T-helper 1 cell treated with Interleukin-12 subunit alpha and Interleukin-12 subunit beta and Interleukin-4 antibody, amounts not matched to agents 30 ng/mL and 1 ng/mL, for 36 hours (primary cell): ENCODE measurements around the gene DCANP1. TPM values are rescaled to one million over a fixed set of nuclear protein-coding genes. Genes with fewer than 3 reads are reported as not detected.

Source experiments
- intact Hi-C: fragments of 100-400 bp; cut with micrococcal nuclease; formaldehyde crosslinking; loops from one replicate; pipeline ENCODE4 v1.15.1; 2024
- total RNA-seq: library from RNA; stranded (reverse); gene quantifications from 2 replicates; pipeline ENCODE4 v1.2.3, GENCODE V29; 2022

DCANP1 gene
- total RNA-seq, 1 donor from 2014 or later = not detected

DNA sequence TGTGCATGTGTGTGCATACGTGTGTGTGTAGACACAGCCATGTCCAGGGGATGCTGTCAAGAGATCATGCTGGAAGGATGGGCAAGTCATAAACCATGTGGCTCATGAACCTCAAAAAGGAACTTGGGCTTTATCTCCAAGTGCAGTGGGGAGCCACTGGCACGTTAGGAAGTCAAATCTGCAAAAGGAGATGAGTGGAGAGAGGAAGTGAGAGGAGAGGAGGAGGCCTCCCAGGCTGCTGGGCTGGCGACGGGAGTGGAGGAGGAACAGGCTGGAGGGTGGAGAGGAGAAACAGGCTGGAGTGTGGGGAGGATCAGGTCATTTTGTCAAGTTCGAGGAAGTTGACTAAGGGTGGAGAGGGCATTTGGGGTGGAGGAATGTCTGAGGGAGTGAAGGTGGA is 34.2 kb upstream of the DCANP1 start:
- intact Hi-C loops = no loop called here

DNA sequence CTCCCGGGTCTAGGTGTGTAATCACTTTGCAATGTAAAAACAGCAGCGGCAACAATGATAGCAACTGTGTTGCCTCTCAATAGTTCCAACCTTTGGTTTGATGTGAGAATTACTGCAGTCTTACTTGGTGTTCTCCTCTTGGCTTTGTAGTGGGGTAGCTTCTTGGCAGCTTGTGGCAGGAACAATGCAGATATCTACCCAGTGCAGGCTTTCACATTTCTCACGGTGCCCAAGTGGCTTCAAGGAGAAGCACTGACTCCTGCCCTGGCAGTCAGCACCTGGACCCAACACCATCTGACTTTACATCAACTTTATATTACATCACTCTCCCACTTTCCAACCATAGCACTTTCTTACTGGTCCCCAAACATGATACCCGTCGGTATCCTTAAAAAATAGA is 33.4 kb upstream of the DCANP1 start:
- intact Hi-C loops = no loop called here

DNA sequence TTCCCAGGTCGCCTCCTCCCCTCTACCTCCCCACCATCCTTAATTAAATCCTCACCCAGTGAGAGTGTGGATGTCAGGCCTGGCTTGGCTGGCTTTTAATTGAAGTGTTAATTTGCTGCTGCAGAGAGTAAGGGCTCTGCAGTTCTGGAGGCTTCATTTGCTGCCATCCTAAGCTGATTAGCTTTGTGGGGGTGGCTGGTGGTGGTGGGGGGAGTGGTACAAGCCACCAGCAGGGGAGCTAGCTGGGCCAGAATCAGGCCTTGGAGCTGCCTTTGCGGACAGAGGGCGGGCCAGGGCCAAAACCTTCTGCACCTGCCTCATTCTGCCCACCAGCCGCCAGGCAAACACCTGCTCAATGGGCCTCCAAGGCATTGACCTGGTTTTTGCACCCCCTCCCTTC is 31.8 kb upstream of the DCANP1 start:
- intact Hi-C loops = no loop called here

DNA sequence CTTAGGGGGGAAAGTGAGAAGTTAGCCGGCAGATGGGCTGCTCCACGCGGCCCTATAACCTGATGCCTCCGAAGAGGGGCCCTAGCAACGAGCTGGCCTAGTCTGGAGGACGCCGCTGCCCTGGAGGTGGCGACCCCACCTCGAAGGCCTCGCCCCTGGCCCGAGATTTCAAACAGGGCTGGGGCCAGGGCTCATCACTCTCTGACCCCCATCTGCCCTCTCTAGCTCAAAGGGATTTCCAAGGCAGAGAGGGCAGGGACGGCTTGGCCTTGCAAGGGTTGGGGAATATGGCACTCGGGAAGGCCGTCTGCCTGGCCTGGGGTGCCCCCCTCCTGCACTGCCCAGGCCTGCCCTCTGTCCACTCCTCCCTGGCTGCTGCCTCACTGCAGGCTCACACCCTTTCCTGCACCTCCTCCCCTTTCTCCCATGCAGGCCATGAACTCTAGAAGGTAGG is 30.5 kb upstream of the DCANP1 start:
- intact Hi-C loops = no loop called here

- intact Hi-C loops = no loop called here
These were observed 29.8 kb upstream of the DCANP1 start for GRCh38 chr5:135476615-135477581.

GRCh38 chr5:135473956-135474670 is 27.0 kb upstream of the DCANP1 start:
- intact Hi-C loops = no loop called here

- intact Hi-C loops = no loop called here
These were observed 25.0 kb upstream of the DCANP1 start for GRCh38 chr5:135472141-135472540.

DNA sequence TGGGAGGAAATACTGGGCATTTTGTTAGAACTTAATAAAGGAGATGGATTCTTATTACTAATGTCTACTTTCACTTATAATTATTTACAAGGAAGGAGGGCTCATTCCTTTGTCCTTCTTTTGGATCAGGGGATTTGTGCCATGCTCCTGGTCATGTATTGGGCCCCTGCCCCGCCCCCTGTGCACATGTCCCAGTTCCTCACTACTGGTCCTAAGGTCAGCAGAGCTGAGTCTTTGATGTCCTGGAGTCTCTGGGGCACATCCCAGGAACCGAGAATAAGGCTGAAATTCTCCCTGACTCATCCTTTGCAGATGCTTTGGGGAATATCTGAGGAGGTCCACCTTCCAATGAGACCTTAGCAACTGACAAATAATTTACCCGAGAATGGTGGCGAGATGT is 24.6 kb upstream of the DCANP1 start:
- intact Hi-C loops = no loop called here

- intact Hi-C loops = no loop called here
These were observed 22.8 kb upstream of the DCANP1 start for GRCh38 chr5:135469911-135470310.

GRCh38 chr5:135468541-135468940 is 21.4 kb upstream of the DCANP1 start:
- intact Hi-C loops = no loop called here

DNA sequence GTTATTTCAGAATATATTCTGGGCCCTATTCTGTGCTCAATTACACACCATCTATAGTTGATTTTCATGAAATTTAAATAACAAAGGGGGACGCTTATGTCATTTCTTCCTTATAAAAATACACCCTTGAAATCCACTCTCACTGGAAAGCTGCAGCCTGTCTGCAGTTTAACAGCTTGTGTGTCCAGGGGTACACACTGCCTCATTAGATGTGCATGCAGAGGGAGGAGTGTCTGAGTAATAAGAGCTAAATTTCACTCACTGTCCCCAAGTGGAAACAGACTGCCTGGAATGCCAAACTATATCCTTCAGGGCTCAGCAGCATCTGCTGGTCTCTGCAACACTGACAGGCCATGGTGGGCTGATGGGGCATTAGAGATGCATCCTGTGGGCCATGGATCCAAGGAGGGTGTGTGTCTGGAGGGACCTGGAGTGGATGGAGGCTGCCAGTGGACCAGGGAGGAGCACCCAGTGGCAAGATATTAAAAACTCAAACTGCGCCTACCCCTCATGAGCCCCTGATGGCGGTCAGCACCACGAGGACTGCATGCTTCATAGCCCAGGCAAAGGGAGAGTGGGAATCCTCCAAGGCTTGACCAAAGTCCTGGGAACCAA is 20.8 kb upstream of the DCANP1 start:
- intact Hi-C loops = no loop called here

DNA sequence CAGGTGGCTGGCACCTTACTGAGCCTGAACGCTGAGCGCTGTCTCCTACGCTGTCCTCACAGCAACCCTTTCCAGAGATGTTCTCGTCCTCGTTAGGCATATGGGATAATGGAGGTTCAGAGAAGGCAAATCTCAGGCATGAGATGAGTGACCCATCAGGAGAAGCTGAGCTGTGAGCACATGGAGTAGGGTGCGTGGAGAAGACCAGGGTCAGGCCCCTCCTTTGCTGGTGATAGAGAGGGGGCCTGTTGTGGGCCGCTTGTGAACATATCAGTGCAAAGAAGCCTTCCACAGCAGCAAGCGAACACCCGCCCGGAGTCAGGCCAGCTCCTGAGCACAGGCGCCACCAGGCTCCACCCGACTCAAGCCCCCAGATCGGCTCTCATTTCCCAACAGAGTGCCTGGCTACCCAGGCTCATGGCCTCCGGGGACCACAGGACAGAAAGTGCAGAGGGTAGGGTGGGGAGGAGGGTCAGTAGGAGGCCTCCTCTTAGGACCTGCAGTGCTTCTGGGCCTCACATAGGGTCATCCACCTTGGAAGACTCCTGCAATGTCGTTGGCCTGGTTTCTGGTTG is 20.0 kb upstream of the DCANP1 start:
- intact Hi-C loops = no loop called here

DNA sequence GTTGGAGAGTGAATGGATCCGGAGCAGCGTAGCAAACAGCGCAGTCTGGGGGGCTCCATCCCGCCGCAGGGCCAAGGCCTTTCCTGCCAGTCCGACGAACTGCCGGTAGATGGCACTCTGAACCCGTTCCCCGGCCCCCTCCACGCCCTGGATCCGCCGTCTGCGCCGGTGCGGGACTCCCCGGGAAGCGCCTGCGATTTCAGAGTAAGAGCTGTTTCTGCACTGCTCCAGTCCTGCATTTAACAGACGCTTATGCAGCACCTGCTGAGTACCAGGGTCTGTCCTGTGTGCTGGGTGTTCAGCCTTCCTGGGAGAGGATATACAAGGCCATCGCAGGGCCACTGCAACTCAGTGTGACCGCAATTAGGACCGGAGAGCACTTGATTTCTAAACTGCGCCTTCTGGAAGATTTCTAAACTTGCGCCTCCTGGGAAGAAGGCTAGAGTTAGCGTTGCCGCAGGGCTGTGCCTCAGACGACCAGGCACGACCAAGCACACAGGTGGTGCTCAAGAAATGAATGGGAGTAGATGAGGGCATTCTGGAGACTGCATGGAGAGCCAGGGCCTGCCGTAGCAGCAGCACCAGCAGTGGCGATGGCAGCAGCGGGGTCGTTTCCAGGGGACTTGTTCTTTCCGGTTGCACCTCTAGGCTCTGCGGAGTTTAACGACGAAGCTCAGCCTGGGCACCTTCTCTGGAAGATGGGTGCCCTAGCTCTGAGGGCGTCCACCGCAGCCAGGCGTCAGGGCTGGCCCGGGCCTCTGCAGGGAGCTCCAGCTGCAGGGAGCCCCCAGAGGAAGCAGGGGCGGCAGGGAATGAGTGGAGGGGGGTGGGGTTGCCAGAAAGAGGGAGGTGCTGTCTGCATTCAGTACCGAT is 19.3 kb upstream of the DCANP1 start:
- intact Hi-C loops = loop anchor here (1.0 kb wide), 3 partner anchors 86 to 364 kb away; no protein-coding TSS in a partner anchor

DNA sequence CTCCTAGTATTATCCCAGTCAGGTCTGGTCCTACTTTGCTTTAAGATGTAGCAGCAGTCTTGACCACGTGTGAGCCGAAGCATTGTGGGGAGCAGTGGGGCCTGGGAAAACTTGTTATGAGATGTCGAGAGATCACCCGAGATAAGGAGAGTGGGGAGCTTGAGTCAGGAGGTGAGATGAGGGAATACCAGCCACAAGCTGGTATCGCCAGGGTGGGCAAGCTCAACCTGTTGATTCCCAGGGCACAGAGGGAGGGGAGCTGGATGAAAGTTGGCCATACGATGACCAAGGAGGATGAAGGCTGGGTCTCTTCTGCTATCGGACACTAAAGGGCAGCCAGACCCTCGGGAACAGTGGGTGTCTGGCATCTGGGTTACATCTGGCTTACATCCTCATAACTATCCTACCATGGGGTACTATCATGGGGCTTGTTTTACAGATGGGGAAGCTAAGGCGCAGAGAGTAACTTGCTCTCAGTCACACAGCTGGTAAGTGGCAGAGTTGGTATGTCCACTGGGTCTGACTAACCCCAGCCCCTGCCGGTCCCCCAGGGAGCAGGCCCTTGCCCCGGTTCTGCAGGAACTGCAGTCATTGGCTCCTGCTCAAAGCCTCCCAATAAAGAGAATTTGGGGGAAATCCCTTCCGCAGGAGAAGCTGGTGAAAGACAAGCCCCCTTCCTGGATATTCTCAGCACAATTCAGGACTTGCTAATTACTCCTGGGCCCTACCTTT is 18.4 kb upstream of the DCANP1 start:
- intact Hi-C loops = loop anchor here (1.0 kb wide), 3 partner anchors 87 to 365 kb away; no protein-coding TSS in a partner anchor

- intact Hi-C loops = loop anchor here (1.0 kb wide), 2 partner anchors 90 to 104 kb away; no protein-coding TSS in a partner anchor
These were observed 15.2 kb upstream of the DCANP1 start for GRCh38 chr5:135462304-135462703.

DNA sequence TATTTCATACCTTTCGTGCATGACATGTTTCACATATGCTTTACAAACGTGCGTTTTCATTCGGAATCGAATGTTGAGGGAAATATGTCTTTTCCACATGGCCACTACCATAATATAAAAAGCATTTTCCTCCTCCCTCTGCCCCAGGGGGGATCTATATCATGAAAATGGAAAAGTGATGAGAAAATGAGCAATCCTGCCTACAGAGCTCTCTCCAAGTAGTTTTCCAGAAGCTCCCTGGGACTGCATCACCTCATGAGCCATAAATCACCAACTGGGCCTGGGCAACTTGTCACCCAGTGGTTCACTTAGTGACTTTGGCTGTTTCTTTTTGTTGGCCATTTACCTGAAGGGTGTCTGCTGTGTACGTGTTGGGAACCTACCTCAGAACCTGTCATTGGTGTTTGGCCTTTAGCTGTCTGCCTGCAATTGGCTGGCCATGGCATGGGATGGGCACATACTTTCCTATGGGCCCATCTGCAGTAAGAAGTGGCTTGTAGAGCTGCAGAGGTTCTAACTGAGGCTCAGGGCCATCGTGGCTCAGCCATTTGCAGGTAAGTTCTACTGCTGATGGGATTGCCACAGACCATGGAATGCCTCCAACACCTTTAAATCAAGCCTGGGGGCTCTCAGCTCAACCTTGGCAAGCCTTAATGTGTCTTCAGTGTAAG is 14.5 kb upstream of the DCANP1 start:
- intact Hi-C loops = loop anchor here (1.0 kb wide), 2 partner anchors 91 to 105 kb away; no protein-coding TSS in a partner anchor

DNA sequence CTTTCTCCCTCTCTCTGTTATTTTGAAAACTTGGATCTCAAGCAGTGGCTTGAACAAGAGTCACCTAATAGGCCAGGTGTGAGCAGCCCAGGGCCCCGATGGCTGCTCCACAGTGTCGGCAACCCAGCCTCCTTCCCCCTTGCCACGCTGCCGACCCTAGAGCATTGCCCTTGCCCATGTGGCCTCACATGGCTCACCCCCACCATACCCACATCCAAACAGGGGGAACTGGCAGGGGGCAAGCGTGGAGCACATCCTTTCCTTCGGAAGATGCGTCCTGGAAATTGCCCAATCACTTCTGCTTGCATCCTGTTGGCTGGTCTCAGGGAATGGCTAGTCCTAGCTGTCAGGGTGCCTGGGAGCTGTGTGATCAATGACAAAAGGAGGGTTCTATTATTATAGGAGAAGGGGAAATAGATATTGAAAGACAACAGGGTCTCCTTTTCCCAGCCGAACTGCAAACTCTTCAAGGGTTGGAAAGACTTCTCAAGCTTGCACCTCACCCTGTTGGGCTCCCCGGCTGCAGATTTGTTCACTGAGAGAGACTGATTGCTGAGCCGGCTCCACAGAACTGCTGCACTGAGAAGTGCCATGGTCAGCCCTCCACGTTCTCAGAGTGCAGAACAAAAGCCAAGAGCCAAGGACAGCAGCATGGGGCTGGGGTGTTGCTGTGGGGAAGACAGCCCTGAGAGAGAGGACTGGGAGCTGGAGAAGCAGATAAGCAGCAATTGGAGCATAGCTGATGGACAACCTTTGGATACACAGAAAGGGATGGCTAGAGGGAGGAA is 13.3 kb upstream of the DCANP1 start:
- intact Hi-C loops = no loop called here

DNA sequence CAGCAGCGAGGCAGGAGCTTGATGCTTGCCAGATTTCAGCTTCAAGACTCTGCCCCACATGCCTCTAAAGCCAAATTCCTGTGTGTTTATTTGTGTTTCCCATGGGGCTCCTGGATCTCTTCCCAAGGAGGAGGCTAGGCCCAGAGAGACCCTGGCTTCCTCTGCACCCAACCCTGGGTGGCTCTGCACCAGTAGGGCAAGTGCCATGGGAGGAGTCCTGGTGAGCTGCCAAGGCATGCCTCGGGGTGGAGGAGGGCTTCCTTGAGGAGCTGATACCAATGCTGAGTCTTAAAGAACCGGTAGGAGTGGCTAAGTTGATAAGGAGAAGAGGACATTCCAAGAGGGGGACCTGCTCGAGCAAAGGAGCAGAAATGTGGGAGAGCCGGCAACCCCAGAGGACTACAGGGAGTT is 11.8 kb upstream of the DCANP1 start:
- intact Hi-C loops = no loop called here
